ENCODE results near the gene STAG3.

The STAG3 gene

DNA sequence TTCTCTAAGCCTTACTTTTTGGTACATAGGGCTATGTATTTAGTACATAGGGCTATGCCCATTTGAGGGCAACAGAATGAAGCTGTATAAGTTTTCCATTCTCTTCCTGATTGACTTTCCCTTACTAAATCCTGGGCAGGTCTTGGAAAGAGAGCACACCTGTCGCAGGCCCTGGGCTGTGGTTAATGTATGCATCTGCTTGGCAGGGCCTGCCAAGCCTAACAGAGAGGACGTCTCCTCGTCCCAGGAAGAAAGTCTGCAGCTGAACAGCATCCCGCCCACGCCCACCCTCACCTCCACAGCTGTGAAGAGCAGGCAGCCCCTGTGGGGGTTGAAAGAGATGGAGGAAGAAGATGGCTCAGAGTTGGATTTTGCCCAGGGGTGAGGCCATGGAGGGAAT is 33.1 kb downstream of the STAG3 start:
- TF ChIP-seq, protein P1, sequence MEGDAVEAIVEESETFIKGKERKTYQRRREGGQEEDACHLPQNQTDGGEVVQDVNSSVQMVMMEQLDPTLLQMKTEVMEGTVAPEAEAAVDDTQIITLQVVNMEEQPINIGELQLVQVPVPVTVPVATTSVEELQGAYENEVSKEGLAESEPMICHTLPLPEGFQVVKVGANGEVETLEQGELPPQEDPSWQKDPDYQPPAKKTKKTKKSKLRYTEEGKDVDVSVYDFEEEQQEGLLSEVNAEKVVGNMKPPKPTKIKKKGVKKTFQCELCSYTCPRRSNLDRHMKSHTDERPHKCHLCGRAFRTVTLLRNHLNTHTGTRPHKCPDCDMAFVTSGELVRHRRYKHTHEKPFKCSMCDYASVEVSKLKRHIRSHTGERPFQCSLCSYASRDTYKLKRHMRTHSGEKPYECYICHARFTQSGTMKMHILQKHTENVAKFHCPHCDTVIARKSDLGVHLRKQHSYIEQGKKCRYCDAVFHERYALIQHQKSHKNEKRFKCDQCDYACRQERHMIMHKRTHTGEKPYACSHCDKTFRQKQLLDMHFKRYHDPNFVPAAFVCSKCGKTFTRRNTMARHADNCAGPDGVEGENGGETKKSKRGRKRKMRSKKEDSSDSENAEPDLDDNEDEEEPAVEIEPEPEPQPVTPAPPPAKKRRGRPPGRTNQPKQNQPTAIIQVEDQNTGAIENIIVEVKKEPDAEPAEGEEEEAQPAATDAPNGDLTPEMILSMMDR (IDR thresholded peaks at IDR 0.05): no peak

GRCh38 chr7:100211342-100211780 is 33.6 kb downstream of the STAG3 start:
- TF ChIP-seq, protein P1 (IDR thresholded peaks at IDR 0.05): no peak

DNA sequence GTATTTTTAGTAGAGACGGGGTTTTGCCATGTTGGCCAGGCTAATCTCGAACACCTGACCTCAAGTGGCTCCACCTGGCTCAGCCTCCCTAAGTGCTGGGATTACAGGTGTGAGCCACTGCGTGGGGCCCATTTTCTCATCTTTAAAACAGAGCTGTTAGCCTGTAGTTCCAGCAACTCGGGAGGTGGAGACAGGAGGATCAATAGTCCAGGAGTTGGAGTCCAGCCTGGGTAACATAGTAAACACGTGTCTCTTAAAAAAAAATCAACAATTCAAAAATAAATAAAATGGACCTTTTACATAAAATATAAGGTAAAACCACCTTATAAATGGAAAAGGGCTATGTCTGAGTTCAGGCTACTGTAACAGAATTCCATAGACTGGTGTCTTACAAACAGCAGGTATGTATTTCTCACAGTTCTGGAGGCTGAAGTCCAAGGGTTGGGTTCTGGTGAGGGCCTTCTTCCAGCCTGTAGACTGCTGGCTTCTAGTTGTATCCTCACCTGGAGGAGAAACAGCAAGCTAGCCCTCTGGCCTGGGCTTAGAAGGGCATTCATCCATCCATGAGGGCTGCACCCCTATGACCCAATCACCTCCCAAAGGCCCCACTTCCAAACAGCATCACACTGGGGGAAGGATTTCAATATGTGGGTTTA is 35.0 kb downstream of the STAG3 start:
- TF ChIP-seq, protein P1 (IDR thresholded peaks at IDR 0.05): no peak

GRCh38 chr7:100213672-100214071 is 36.0 kb downstream of the STAG3 start:
- TF ChIP-seq, protein P1 (IDR thresholded peaks at IDR 0.05): no peak

- TF ChIP-seq, protein P1 (IDR thresholded peaks at IDR 0.05): no peak
Observed at GRCh38 chr7:100215895-100216294, 38.2 kb downstream of the STAG3 start.

- TF ChIP-seq, protein P1 (IDR thresholded peaks at IDR 0.05): 0 out of 2 replicates have a peak, but pooled peaks have one; percentile 14
Observed at GRCh38 chr7:100217934-100218333, 40.2 kb downstream of the STAG3 start.

GRCh38 chr7:100219271-100219737 is 41.6 kb downstream of the STAG3 start:
- TF ChIP-seq, protein P1 (IDR thresholded peaks at IDR 0.05): no peak
